ENCODE results near the gene ARID1B. TPM values are rescaled to one million over a fixed set of nuclear protein-coding genes. Genes with fewer than 3 reads are reported as not detected.

Gene ARID1B
- total and polyA plus RNA-seq, 7 experiments from 2014 or later = 17.5 to 164 (median 139) TPM

- no peak overlapping the region for H3K4me3 ChIP-seq (ENCODE audit: low read length)
- Mint-ChIP-seq H3K27me3 (no peaks in the 10 kb centered on the region), H3K9me3 (no peaks in the 10 kb centered on the region), H3K36me3 (peaks cover 0 to 22% (median 5%) of the 10 kb centered on the region in 5 donors), H3K4me1 (peaks cover 33 to 87% (median 74%) of the 10 kb centered on the region in 7 donors), H3K27ac (peak overlapping the region in 3 of 9 donors; percentile 1 to 28 (median 9)), H3K4me3 (peak overlapping the region in 6 of 10 donors; percentile 0 to 50 (median 4))
- ChIA-PET CTCF (no interaction called here), POLR2A (interaction anchor here (0.6 kb wide), 1 partner anchor 1284 kb away, joined by 3 read pairs; no protein-coding TSS in a partner anchor)
- no peak for DNase-seq
- no peak for ATAC-seq
- H3K4me1 ChIP-seq (ENCODE audit: control insufficient read depth in 2 of 2, insufficient read depth in 2 of 2, low read length in 2 of 2) = peaks cover 15 to 24% of the 10 kb centered on the region in 2 donors
- no peaks in the 10 kb centered on the region for H3K9me3 ChIP-seq (ENCODE audit: control insufficient read depth in 2 of 3, low read length in 3 of 3)
- intact Hi-C loops (cut with micrococcal nuclease) = loop anchor here in 1 of 2 donors (2.0 kb wide), 1 partner anchor 15 kb away; no protein-coding TSS in a partner anchor
- no peak overlapping the region for H3K27ac ChIP-seq (ENCODE audit: low read depth, low read length)
- no peaks in the 10 kb centered on the region for H3K36me3 ChIP-seq (ENCODE audit: control insufficient read depth in 2 of 3, insufficient read depth in 3 of 3, low read length in 3 of 3)
- H3K27me3 ChIP-seq (ENCODE audit: control insufficient read depth in 2 of 2, insufficient read depth in 2 of 2, low read length in 2 of 2) = no peaks in the 10 kb centered on the region
Measured at GRCh38 chr6:156925718-156926607, 148.8 kb downstream of the ARID1B start.

GRCh38 chr6:156928126-156928525, 150.9 kb downstream of the ARID1B start:
- Histone ChIP-seq H3K4me1 (ENCODE audit: control insufficient read depth in 2 of 2, insufficient read depth in 2 of 2, low read length in 2 of 2) (peaks cover 19 to 24% of the 10 kb centered on the region in 2 donors), H3K4me3 (ENCODE audit: low read length) (no peak overlapping the region), H3K36me3 (ENCODE audit: control insufficient read depth in 2 of 3, insufficient read depth in 3 of 3, low read length in 3 of 3) (no peaks in the 10 kb centered on the region), H3K27me3 (ENCODE audit: control insufficient read depth in 2 of 2, insufficient read depth in 2 of 2, low read length in 2 of 2) (no peaks in the 10 kb centered on the region), H3K27ac (ENCODE audit: low read depth, low read length) (no peak overlapping the region), H3K9me3 (ENCODE audit: control insufficient read depth in 2 of 3, low read length in 3 of 3) (no peaks in the 10 kb centered on the region)
- ATAC-seq = no peak
- Mint-ChIP-seq H3K27me3 (no peaks in the 10 kb centered on the region), H3K4me1 (peaks cover 42 to 92% (median 80%) of the 10 kb centered on the region in 7 donors), H3K36me3 (peaks cover 0 to 22% (median 5%) of the 10 kb centered on the region in 5 donors), H3K27ac (peak overlapping the region in 2 of 9 donors; percentile 15 to 55), H3K9me3 (no peaks in the 10 kb centered on the region), H3K4me3 (peak overlapping the region in 5 of 10 donors; percentile 1 to 23 (median 2))
- intact Hi-C loops (cut with micrococcal nuclease) = no loop called here
- ChIA-PET POLR2A (interaction anchor here (0.9 kb wide), 1 partner anchor 270 kb away, joined by 3 read pairs; no protein-coding TSS in a partner anchor), CTCF (no interaction called here)
- DNase-seq = no peak

GRCh38 chr6:156928972-156929371, 151.8 kb downstream of the ARID1B start:
- Histone ChIP-seq H3K36me3 (ENCODE audit: control insufficient read depth in 2 of 3, insufficient read depth in 3 of 3, low read length in 3 of 3) (no peaks in the 10 kb centered on the region), H3K9me3 (ENCODE audit: control insufficient read depth in 2 of 3, low read length in 3 of 3) (no peaks in the 10 kb centered on the region), H3K27me3 (ENCODE audit: control insufficient read depth in 2 of 2, insufficient read depth in 2 of 2, low read length in 2 of 2) (no peaks in the 10 kb centered on the region), H3K27ac (ENCODE audit: low read depth, low read length) (no peak overlapping the region), H3K4me3 (ENCODE audit: low read length) (no peak overlapping the region), H3K4me1 (ENCODE audit: control insufficient read depth in 2 of 2, insufficient read depth in 2 of 2, low read length in 2 of 2) (peaks cover 19 to 24% of the 10 kb centered on the region in 2 donors)
- no peaks in the 10 kb centered on the region for H3K27me3 Mint-ChIP-seq
- ChIA-PET CTCF (no interaction called here), POLR2A (no interaction called here)
- DNase-seq = no peak
- peak overlapping the region in 2 of 9 donors; percentile 46 to 70 for H3K27ac Mint-ChIP-seq
- intact Hi-C loops (cut with micrococcal nuclease) = no loop called here
- no peaks in the 10 kb centered on the region for H3K9me3 Mint-ChIP-seq
- no peak overlapping the region for H3K4me3 Mint-ChIP-seq
- peaks cover 42 to 94% (median 88%) of the 10 kb centered on the region in 7 donors for H3K4me1 Mint-ChIP-seq
- no peak for ATAC-seq
- H3K36me3 Mint-ChIP-seq = peaks cover 0 to 22% (median 5%) of the 10 kb centered on the region in 5 donors

GRCh38 chr6:156931283-156931682, 154.1 kb downstream of the ARID1B start:
- H3K36me3 Mint-ChIP-seq = peaks cover 4 to 32% (median 12%) of the 10 kb centered on the region in 5 donors
- H3K4me3 ChIP-seq (ENCODE audit: low read length) = no peak overlapping the region
- H3K4me1 Mint-ChIP-seq = peaks cover 38 to 86% (median 81%) of the 10 kb centered on the region in 7 donors
- H3K4me1 ChIP-seq (ENCODE audit: control insufficient read depth in 2 of 2, insufficient read depth in 2 of 2, low read length in 2 of 2) = peaks cover 4 to 14% of the 10 kb centered on the region in 2 donors
- no peak overlapping the region for H3K27ac ChIP-seq (ENCODE audit: low read depth, low read length)
- no peak overlapping the region for H3K4me3 Mint-ChIP-seq
- ATAC-seq = no peak
- no peaks in the 10 kb centered on the region for H3K27me3 ChIP-seq (ENCODE audit: control insufficient read depth in 2 of 2, insufficient read depth in 2 of 2, low read length in 2 of 2)
- H3K9me3 ChIP-seq (ENCODE audit: control insufficient read depth in 2 of 3, low read length in 3 of 3) = no peaks in the 10 kb centered on the region
- CTCF ChIA-PET = no interaction called here
- H3K9me3 Mint-ChIP-seq = no peaks in the 10 kb centered on the region
- no peaks in the 10 kb centered on the region for H3K27me3 Mint-ChIP-seq
- no peak for DNase-seq
- POLR2A ChIA-PET = interaction anchor here (0.6 to 0.7 kb wide), 2 partner anchors 98 to 346 kb away, joined by 3 to 4 read pairs; no protein-coding TSS in a partner anchor
- H3K27ac Mint-ChIP-seq = no peak overlapping the region
- H3K36me3 ChIP-seq (ENCODE audit: control insufficient read depth in 2 of 3, insufficient read depth in 3 of 3, low read length in 3 of 3) = no peaks in the 10 kb centered on the region
- intact Hi-C loops (cut with micrococcal nuclease) = no loop called here

GRCh38 chr6:156933201-156934068, 156.3 kb downstream of the ARID1B start:
- peaks cover 4 to 5% of the 10 kb centered on the region in 2 donors for H3K4me1 ChIP-seq (ENCODE audit: control insufficient read depth in 2 of 2, insufficient read depth in 2 of 2, low read length in 2 of 2)
- Mint-ChIP-seq H3K36me3 (peaks cover 4 to 35% (median 12%) of the 10 kb centered on the region in 5 donors), H3K27ac (peak overlapping the region in 6 of 9 donors; percentile 4 to 80 (median 16)), H3K4me3 (peak overlapping the region in 1 of 10 donors; percentile 13), H3K9me3 (no peaks in the 10 kb centered on the region), H3K4me1 (peaks cover 24 to 87% (median 82%) of the 10 kb centered on the region in 7 donors), H3K27me3 (no peaks in the 10 kb centered on the region)
- ATAC-seq = no peak
- CTCF ChIA-PET = interaction anchor here (0.5 to 1.2 kb wide), 2 partner anchors 28 to 55 kb away, joined by 3 read pairs; no protein-coding TSS in a partner anchor
- intact Hi-C loops (cut with micrococcal nuclease) = no loop called here
- H3K36me3 ChIP-seq (ENCODE audit: control insufficient read depth in 2 of 3, insufficient read depth in 3 of 3, low read length in 3 of 3) = no peaks in the 10 kb centered on the region
- H3K9me3 ChIP-seq (ENCODE audit: control insufficient read depth in 2 of 3, low read length in 3 of 3) = no peaks in the 10 kb centered on the region
- H3K4me3 ChIP-seq (ENCODE audit: low read length) = no peak overlapping the region
- H3K27me3 ChIP-seq (ENCODE audit: control insufficient read depth in 2 of 2, insufficient read depth in 2 of 2, low read length in 2 of 2) = no peaks in the 10 kb centered on the region
- H3K27ac ChIP-seq (ENCODE audit: low read depth, low read length) = no peak overlapping the region
- DNase-seq = no peak
- POLR2A ChIA-PET = no interaction called here

- H3K27ac Mint-ChIP-seq = peak overlapping the region in 1 of 9 donors; percentile 80
Measured at GRCh38 chr6:156934069-156934460, 156.9 kb downstream of the ARID1B start.

More at GRCh38 chr6:156934069-156934460, 156.9 kb downstream of the ARID1B start:
- H3K9me3 Mint-ChIP-seq = no peaks in the 10 kb centered on the region
- Histone ChIP-seq H3K27ac (ENCODE audit: low read depth, low read length) (no peak overlapping the region), H3K9me3 (ENCODE audit: control insufficient read depth in 2 of 3, low read length in 3 of 3) (no peaks in the 10 kb centered on the region), H3K4me3 (ENCODE audit: low read length) (no peak overlapping the region), H3K36me3 (ENCODE audit: control insufficient read depth in 2 of 3, insufficient read depth in 3 of 3, low read length in 3 of 3) (no peaks in the 10 kb centered on the region), H3K27me3 (ENCODE audit: control insufficient read depth in 2 of 2, insufficient read depth in 2 of 2, low read length in 2 of 2) (no peaks in the 10 kb centered on the region), H3K4me1 (ENCODE audit: control insufficient read depth in 2 of 2, insufficient read depth in 2 of 2, low read length in 2 of 2) (peaks cover 2 to 8% of the 10 kb centered on the region in 2 donors)
- no peak for DNase-seq
- ChIA-PET POLR2A (interaction anchor here (1.5 kb wide), 1 partner anchor 94 kb away, joined by 3 read pairs; no protein-coding TSS in a partner anchor), CTCF (interaction anchor here (0.5 kb wide), 1 partner anchor 27 kb away, joined by 3 read pairs; no protein-coding TSS in a partner anchor)
- no peaks in the 10 kb centered on the region for H3K27me3 Mint-ChIP-seq
- intact Hi-C loops (cut with micrococcal nuclease) = no loop called here
- peaks cover 4 to 32% (median 12%) of the 10 kb centered on the region in 5 donors for H3K36me3 Mint-ChIP-seq
- H3K4me3 Mint-ChIP-seq = no peak overlapping the region
- ATAC-seq = no peak
- H3K4me1 Mint-ChIP-seq = peaks cover 21 to 88% (median 82%) of the 10 kb centered on the region in 7 donors

Data from naive thymus-derived CD4-positive, alpha-beta T cell (primary cell).